Activated naive CD8-positive, alpha-beta T cell (primary cell): ENCODE measurements around the gene MPV17L2.

Experiments
- H3K27ac Mint-ChIP-seq: one replicate; pipeline ENCODE4 v1.8.0; 2021; ENCODE audit warnings: mixed read lengths
- H3K27me3 Mint-ChIP-seq: one replicate; pipeline ENCODE4 v1.8.0; 2021; ENCODE audit warnings: mixed read lengths
- H3K36me3 Mint-ChIP-seq: one replicate; pipeline ENCODE4 v1.8.0; 2021; ENCODE audit warnings: mixed read lengths
- H3K4me1 Mint-ChIP-seq: one replicate; pipeline ENCODE4 v1.8.0; 2021; ENCODE audit warnings: low read depth, mixed read lengths
- H3K4me3 Mint-ChIP-seq: one replicate; pipeline ENCODE4 v1.8.0; 2021; ENCODE audit warnings: mild to moderate bottlenecking, mixed read lengths
- H3K9me3 Mint-ChIP-seq: one replicate; pipeline ENCODE4 v1.8.0; 2021; ENCODE audit warnings: low read depth, mixed read lengths

MPV17L2 gene

GRCh38 chr19:18192673-18193387 is at the start of gene MPV17L2:
MPV17L2 (plus strand) TSS chr19:18193218; CDS start chr19:18193282, 64 bp downstream.
- peaks cover 19% of the 10 kb centered on the region for H3K4me1 Mint-ChIP-seq
- peak within 1 kb of the TSS; percentile 86 for H3K27ac Mint-ChIP-seq
- peak within 1 kb of the TSS; percentile 87 for H3K4me3 Mint-ChIP-seq
- H3K27me3 Mint-ChIP-seq = no peaks in the 10 kb centered on the region
- no peaks in the 10 kb centered on the region for H3K9me3 Mint-ChIP-seq
- H3K36me3 Mint-ChIP-seq = no peaks in the 10 kb centered on the region

GRCh38 chr19:18143902-18144301 is 49.1 kb upstream of the MPV17L2 start:
- H3K27me3 Mint-ChIP-seq = no peaks in the 10 kb centered on the region
- no peaks in the 10 kb centered on the region for H3K4me1 Mint-ChIP-seq
- H3K36me3 Mint-ChIP-seq = peaks cover 3% of the 10 kb centered on the region
- no peak overlapping the region for H3K4me3 Mint-ChIP-seq
- no peak overlapping the region for H3K27ac Mint-ChIP-seq
- H3K9me3 Mint-ChIP-seq = no peaks in the 10 kb centered on the region

- Mint-ChIP-seq H3K4me1 (no peaks in the 10 kb centered on the region), H3K36me3 (peaks cover 3% of the 10 kb centered on the region), H3K9me3 (no peaks in the 10 kb centered on the region), H3K27ac (no peak overlapping the region), H3K4me3 (no peak overlapping the region), H3K27me3 (no peaks in the 10 kb centered on the region)
Observed at GRCh38 chr19:18144361-18144760, 48.7 kb upstream of the MPV17L2 start.

GRCh38 chr19:18144906-18145305 is 48.1 kb upstream of the MPV17L2 start:
- no peaks in the 10 kb centered on the region for H3K27me3 Mint-ChIP-seq
- H3K4me3 Mint-ChIP-seq = no peak overlapping the region
- no peaks in the 10 kb centered on the region for H3K4me1 Mint-ChIP-seq
- H3K27ac Mint-ChIP-seq = no peak overlapping the region
- H3K9me3 Mint-ChIP-seq = no peaks in the 10 kb centered on the region
- peaks cover 3% of the 10 kb centered on the region for H3K36me3 Mint-ChIP-seq

GRCh38 chr19:18145391-18145999 is 47.5 kb upstream of the MPV17L2 start:
- Mint-ChIP-seq H3K36me3 (peaks cover under 1% of the 10 kb centered on the region), H3K27me3 (no peaks in the 10 kb centered on the region), H3K4me1 (no peaks in the 10 kb centered on the region), H3K9me3 (no peaks in the 10 kb centered on the region), H3K4me3 (no peak overlapping the region), H3K27ac (no peak overlapping the region)

- no peaks in the 10 kb centered on the region for H3K27me3 Mint-ChIP-seq
- no peaks in the 10 kb centered on the region for H3K36me3 Mint-ChIP-seq
Observed at GRCh38 chr19:18147396-18147795, 45.6 kb upstream of the MPV17L2 start.

GRCh38 chr19:18149596-18149975 is 43.4 kb upstream of the MPV17L2 start:
- H3K27ac Mint-ChIP-seq = no peak overlapping the region
- no peak overlapping the region for H3K4me3 Mint-ChIP-seq
- H3K4me1 Mint-ChIP-seq = peaks cover 12% of the 10 kb centered on the region
- H3K9me3 Mint-ChIP-seq = no peaks in the 10 kb centered on the region
- no peaks in the 10 kb centered on the region for H3K36me3 Mint-ChIP-seq
- no peaks in the 10 kb centered on the region for H3K27me3 Mint-ChIP-seq

More at GRCh38 chr19:18147396-18147795, 45.6 kb upstream of the MPV17L2 start:
- Mint-ChIP-seq H3K4me3 (no peak overlapping the region), H3K27ac (no peak overlapping the region), H3K4me1 (peaks cover 4% of the 10 kb centered on the region), H3K9me3 (no peaks in the 10 kb centered on the region)

GRCh38 chr19:18150776-18151624 is 42.0 kb upstream of the MPV17L2 start:
- H3K4me3 Mint-ChIP-seq = peak overlapping the region; percentile 93
- peak overlapping the region; percentile 98 for H3K27ac Mint-ChIP-seq
- H3K9me3 Mint-ChIP-seq = no peaks in the 10 kb centered on the region
- H3K36me3 Mint-ChIP-seq = no peaks in the 10 kb centered on the region
- no peaks in the 10 kb centered on the region for H3K27me3 Mint-ChIP-seq
- H3K4me1 Mint-ChIP-seq = peaks cover 13% of the 10 kb centered on the region

GRCh38 chr19:18152442-18152816 is 40.6 kb upstream of the MPV17L2 start:
- peak overlapping the region; percentile 93 for H3K4me3 Mint-ChIP-seq
- peaks cover 16% of the 10 kb centered on the region for H3K4me1 Mint-ChIP-seq

GRCh38 chr19:18152817-18153555 is 40.0 kb upstream of the MPV17L2 start, which contains the start of gene PIK3R2:
PIK3R2 (plus strand) TSS chr19:18153163; CDS start chr19:18155880, 2,717 bp downstream.
- Mint-ChIP-seq H3K9me3 (no peaks in the 10 kb centered on the region), H3K4me3 (peak within 1 kb of the TSS; percentile 93), H3K4me1 (peaks cover 16% of the 10 kb centered on the region), H3K27me3 (no peaks in the 10 kb centered on the region), H3K27ac (peak within 1 kb of the TSS; percentile 98), H3K36me3 (no peaks in the 10 kb centered on the region)

More at GRCh38 chr19:18152442-18152816, 40.6 kb upstream of the MPV17L2 start:
- Mint-ChIP-seq H3K36me3 (no peaks in the 10 kb centered on the region), H3K9me3 (no peaks in the 10 kb centered on the region), H3K27me3 (no peaks in the 10 kb centered on the region), H3K27ac (peak overlapping the region; percentile 98)

- peak overlapping the region; percentile 93 for H3K4me3 Mint-ChIP-seq
- H3K27me3 Mint-ChIP-seq = no peaks in the 10 kb centered on the region
- peak overlapping the region; percentile 89 for H3K27ac Mint-ChIP-seq
- H3K9me3 Mint-ChIP-seq = no peaks in the 10 kb centered on the region
- no peaks in the 10 kb centered on the region for H3K36me3 Mint-ChIP-seq
- H3K4me1 Mint-ChIP-seq = peaks cover 16% of the 10 kb centered on the region
Observed at GRCh38 chr19:18153556-18154134, 39.4 kb upstream of the MPV17L2 start.

- Mint-ChIP-seq H3K4me3 (peak overlapping the region; percentile 90), H3K36me3 (peaks cover under 1% of the 10 kb centered on the region), H3K27ac (no peak overlapping the region), H3K9me3 (no peaks in the 10 kb centered on the region), H3K4me1 (peaks cover 19% of the 10 kb centered on the region), H3K27me3 (no peaks in the 10 kb centered on the region)
Observed at GRCh38 chr19:18155095-18156087, 37.6 kb upstream of the MPV17L2 start.

GRCh38 chr19:18156268-18156667 is 36.8 kb upstream of the MPV17L2 start:
- no peak overlapping the region for H3K4me3 Mint-ChIP-seq
- no peaks in the 10 kb centered on the region for H3K9me3 Mint-ChIP-seq
- no peaks in the 10 kb centered on the region for H3K27me3 Mint-ChIP-seq
- H3K36me3 Mint-ChIP-seq = peaks cover 2% of the 10 kb centered on the region
- peaks cover 21% of the 10 kb centered on the region for H3K4me1 Mint-ChIP-seq
- H3K27ac Mint-ChIP-seq = no peak overlapping the region
